Caco-2 (cell line): ENCODE data around the gene TNFRSF17. TPM values are rescaled to one million over a fixed set of nuclear protein-coding genes. Genes with fewer than 3 reads are reported as not detected.
"Not testable (repeated sequence)": the region's sequence is repeated elsewhere in the genome, so short reads cannot be mapped to it uniquely, and the experiment has no call there.

Experiments
- BruUV-seq: library from RNA; stranded (reverse); fragments of 400-500 nt; replicated peaks from 2 replicates; lab custom pipeline; 2021; lab: Mats Ljungman, UMichigan
- CTCF ChIA-PET: fragments of 300-600 bp; sonication (Branson Sonifier 250); formaldehyde crosslinking; loops from one replicate; lab custom pipeline; 2022; ENCODE audit warnings: antibody characterized with exemption; lab: Charles Lee
- POLR2A ChIA-PET: fragments of 300-600 bp; sonication (Branson Sonifier 250); formaldehyde crosslinking; loops from one replicate; lab custom pipeline; 2022; ENCODE audit warnings: antibody characterized with exemption; lab: Charles Lee
- DNase-seq, 2 experiments: peaks; one replicate each; pipeline versions ENCODE4 v3.0.0 to v3.0.0-alpha.2; 2020 to 2022
- H3K27me3 ChIP-seq: replicated peaks from 2 replicates; pipeline ENCODE4 v1.6.0; 2011; ENCODE audit warnings: low read length; ENCODE audit not compliant: control insufficient read depth, insufficient read depth
- H3K36me3 ChIP-seq: 2 replicates; pipeline ENCODE4 v1.5.1; 2011; ENCODE audit warnings: low read length; ENCODE audit not compliant: control insufficient read depth, insufficient read depth
- H3K4me1 ChIP-seq: fragments of 250-450 bp; sonication (Bioruptor Pico); 2 replicates; pipeline ENCODE4 v1.5.1; 2020; ENCODE audit warnings: mild to moderate bottlenecking
- H3K4me3 ChIP-seq: 2 replicates; pipeline ENCODE4 v1.5.1; 2011; ENCODE audit warnings: low read depth, mild to moderate bottlenecking, control low read depth, low read length
- H3K9me3 ChIP-seq: fragments of 250-450 bp; sonication (Bioruptor Pico); 2 replicates; pipeline ENCODE4 v1.5.1; 2020; ENCODE audit warnings: mild to moderate bottlenecking, moderate library complexity
- H3K27ac Mint-ChIP-seq: one replicate; pipeline ENCODE4 v1.8.0; 2022; ENCODE audit warnings: mixed read lengths; ENCODE audit not compliant: unreplicated experiment
- H3K27me3 Mint-ChIP-seq: one replicate; pipeline ENCODE4 v1.8.0; 2022; ENCODE audit warnings: mixed read lengths; ENCODE audit not compliant: insufficient read depth, unreplicated experiment
- H3K36me3 Mint-ChIP-seq: one replicate; pipeline ENCODE4 v1.8.0; 2022; ENCODE audit warnings: mild to moderate bottlenecking, mixed read lengths; ENCODE audit not compliant: insufficient read depth, unreplicated experiment
- H3K4me1 Mint-ChIP-seq: one replicate; pipeline ENCODE4 v1.8.0; 2022; ENCODE audit warnings: low read depth, mixed read lengths; ENCODE audit not compliant: unreplicated experiment
- H3K4me3 Mint-ChIP-seq: one replicate; pipeline ENCODE4 v1.8.0; 2022; ENCODE audit warnings: mild to moderate bottlenecking, moderate library complexity, mixed read lengths; ENCODE audit not compliant: unreplicated experiment
- H3K9me3 Mint-ChIP-seq: one replicate; pipeline ENCODE4 v1.8.0; 2022; ENCODE audit warnings: mixed read lengths; ENCODE audit not compliant: unreplicated experiment
- CTCF ChIP-seq, 2 experiments: fragments of 200-600 bp in 1 of 2; IDR thresholded peaks; 1 replicate in 1 of 2; 2 replicates in 1 of 2; pipeline versions ENCODE4 v1.5.1 to v1.8.0; 2011 to 2022; ENCODE audit warnings: antibody characterized with exemption in 1 of 2, control low read depth in 1 of 2, inconsistent platforms in 1 of 2, low read depth in 1 of 2, low read length in 1 of 2, mild to moderate bottlenecking in 1 of 2, moderate library complexity in 1 of 2; ENCODE audit not compliant: insufficient read depth in 1 of 2, severe bottlenecking in 1 of 2, unreplicated experiment in 1 of 2
- intact Hi-C: fragments of 100-400 bp; cut with micrococcal nuclease; formaldehyde crosslinking; loops from one replicate; pipeline ENCODE4 v1.10.0; 2022; ENCODE audit not compliant: unreplicated experiment
- total RNA-seq: library from RNA; stranded (reverse); gene quantifications from 2 replicates; pipeline ENCODE4 v1.2.3, GENCODE V29; 2022

Gene TNFRSF17
- total RNA-seq, 1 experiment from 2014 or later: not detected

GRCh38 chr16:11916524-11917285 is 48.3 kb upstream of the TNFRSF17 start:
- BruUV-seq: TSS peak; percentile 95
- ChIA-PET POLR2A (interaction anchor here (1.4 kb wide), 1 partner anchor 66 kb away, joined by 4 read pairs; no protein-coding TSS in a partner anchor), CTCF (interaction anchor here (1.2 to 1.4 kb wide), 2 partner anchors 60 to 151 kb away, joined by 5 to 7 read pairs; partner anchors contain the start of gene SNX29)
- no peaks in the 10 kb centered on the region for H3K9me3 ChIP-seq
- no peaks in the 10 kb centered on the region for H3K27me3 ChIP-seq
- no peaks in the 10 kb centered on the region for H3K9me3 Mint-ChIP-seq
- no peaks in the 10 kb centered on the region for H3K4me1 ChIP-seq
- H3K36me3 ChIP-seq: no peaks in the 10 kb centered on the region
- intact Hi-C loops: loop anchor here (2.0 to 5.0 kb wide), 2 partner anchors 61 to 104 kb away; partner anchors contain the start of gene SNX29
- peaks cover 16% of the 10 kb centered on the region for H3K4me1 Mint-ChIP-seq
- peak overlapping the region; percentile 89 for H3K4me3 Mint-ChIP-seq
- peak overlapping the region; percentile 95 for H3K27ac Mint-ChIP-seq
- no peaks in the 10 kb centered on the region for H3K27me3 Mint-ChIP-seq
- TF ChIP-seq CTCF (IDR thresholded peaks at IDR 0.05; ENCODE audit: insufficient read depth in 1 of 2, low read depth in 1 of 2, low read length in 1 of 2, severe bottlenecking in 1 of 2, unreplicated experiment in 1 of 2): no peak
- peak overlapping the region; percentile 45 for H3K4me3 ChIP-seq
- H3K36me3 Mint-ChIP-seq: peaks cover 26% of the 10 kb centered on the region
- DNase-seq: peak; percentile 67 to 73

- H3K9me3 Mint-ChIP-seq, H3K27ac Mint-ChIP-seq, H3K36me3 Mint-ChIP-seq, H3K27me3 Mint-ChIP-seq, DNase-seq, CTCF ChIA-PET, H3K9me3 ChIP-seq, BruUV-seq, H3K4me3 Mint-ChIP-seq, POLR2A ChIA-PET, H3K4me3 ChIP-seq, H3K27me3 ChIP-seq, intact Hi-C loops, H3K4me1 ChIP-seq, H3K36me3 ChIP-seq, H3K4me1 Mint-ChIP-seq: not testable (repeated sequence)
Measured at GRCh38 chr16:11924046-11924445, 41.0 kb upstream of the TNFRSF17 start.

- H3K36me3 Mint-ChIP-seq, H3K27ac Mint-ChIP-seq, CTCF ChIA-PET, H3K27me3 ChIP-seq, H3K4me3 Mint-ChIP-seq, POLR2A ChIA-PET, BruUV-seq, H3K36me3 ChIP-seq, H3K4me1 Mint-ChIP-seq, H3K27me3 Mint-ChIP-seq, H3K4me3 ChIP-seq, intact Hi-C loops, DNase-seq, H3K9me3 Mint-ChIP-seq, H3K4me1 ChIP-seq, H3K9me3 ChIP-seq: not testable (repeated sequence)
Measured at GRCh38 chr16:11927350-11927749, 37.7 kb upstream of the TNFRSF17 start.

GRCh38 chr16:11941945-11942344 is 23.1 kb upstream of the TNFRSF17 start, which contains the start of gene NPIPB2:
TSS of gene NPIPB2 (minus strand) at chr16:11942045. CDS start at chr16:11942045, 0 bp downstream.
- intact Hi-C loops, POLR2A ChIA-PET, CTCF ChIA-PET, H3K36me3 ChIP-seq, H3K27ac Mint-ChIP-seq, H3K4me3 Mint-ChIP-seq, H3K4me1 ChIP-seq, H3K9me3 Mint-ChIP-seq, H3K27me3 Mint-ChIP-seq, H3K4me3 ChIP-seq, H3K27me3 ChIP-seq, H3K36me3 Mint-ChIP-seq, DNase-seq, BruUV-seq, H3K4me1 Mint-ChIP-seq, H3K9me3 ChIP-seq: not testable (repeated sequence)
